Small intestine (tissue), 7 donors: ENCODE results near the gene SRXN1. TPM values are rescaled to one million over a fixed set of nuclear protein-coding genes. Genes with fewer than 3 reads are reported as not detected.
"Not testable (repeated sequence)": the region's sequence is repeated elsewhere in the genome, so short reads cannot be mapped to it uniquely, and the experiment has no call there.

Experiments used
- DNase-seq, 2 donors: peaks; one replicate each; pipeline versions ENCODE4 v3.0.0 to v3.0.0-alpha.2; 2013
- FAIRE-seq: peaks from 2 replicates; lab custom pipeline; 2012; peaks lifted over from hg19 to GRCh38; lab: Jason Lieb, UNC
- H3K27ac ChIP-seq, 3 donors: one replicate each; pipeline ENCODE4 v1.5.1; 2013; ENCODE audit warnings: low read length in 2 of 3, mild to moderate bottlenecking in 2 of 3, control low read depth in 1 of 3, inconsistent platforms in 1 of 3, low read depth in 1 of 3, moderate library complexity in 1 of 3
- H3K27me3 ChIP-seq, 3 donors: one replicate each; pipeline ENCODE4 v1.6.1; 2013; ENCODE audit warnings: low read length in 3 of 3, inconsistent platforms in 1 of 3; ENCODE audit not compliant: control insufficient read depth in 3 of 3, insufficient read depth in 3 of 3
- H3K36me3 ChIP-seq, 3 donors: one replicate each; pipeline ENCODE4 v1.6.1; 2013; ENCODE audit warnings: low read length in 3 of 3, inconsistent platforms in 1 of 3, low read depth in 1 of 3, mild to moderate bottlenecking in 1 of 3, moderate library complexity in 1 of 3; ENCODE audit not compliant: control insufficient read depth in 3 of 3, insufficient read depth in 2 of 3
- H3K4me1 ChIP-seq, 3 donors: one replicate each; pipeline ENCODE4 v1.6.1; 2013; ENCODE audit warnings: low read length in 2 of 3, inconsistent platforms in 1 of 3, low read depth in 1 of 3, mild to moderate bottlenecking in 1 of 3, moderate library complexity in 1 of 3; ENCODE audit not compliant: control insufficient read depth in 3 of 3, insufficient read depth in 2 of 3
- H3K4me3 ChIP-seq, 3 donors: one replicate each; pipeline ENCODE4 v1.5.1; 2013; ENCODE audit warnings: low read length in 3 of 3, control low read depth in 1 of 3, inconsistent platforms in 1 of 3, low read depth in 1 of 3, mild to moderate bottlenecking in 1 of 3, moderate library complexity in 1 of 3
- H3K9me3 ChIP-seq, 2 donors: one replicate each; pipeline ENCODE4 v1.6.1; 2013; ENCODE audit warnings: low read depth in 1 of 2, low read length in 1 of 2; ENCODE audit not compliant: control insufficient read depth in 2 of 2, insufficient read depth in 1 of 2
- WGBS, 3 donors: extraction: QIAGEN DNeasy Blood & Tissue Kit; methylation state at CpG; one replicate each; pipeline ENCODE4 v1.1.7; 2013; 5-methylcytosine and 5-hydroxymethylcytosine counted together
- polyA plus RNA-seq, 4 donors: library from polyadenylated mRNA; stranded (reverse) in 3 of 4; unstranded in 1 of 4; fragments of 200-250 nt in 3 of 4; fragments of 120-200 nt in 1 of 4; gene quantifications; one replicate each; pipeline versions ENCODE4 v1.2.1 to v1.2.3, GENCODE V29; 2013
- donor health status: healthy with polysubstance abuse.
- donor health status: control.
- donor health status: control.
- donor health status: Bipolar disorder and iron deficiency.
- donor health status: healthy.

Gene SRXN1
- polyA plus RNA-seq, 4 donors, result 9.5 to 33.2 (median 30.9) TPM

- H3K27me3 ChIP-seq, result peaks cover 0 to 3% (median 0%) of the 10 kb centered on the region in 3 donors
- FAIRE-seq (no peak), DNase-seq (no peak)
- peaks cover 10 to 32% (median 16%) of the 10 kb centered on the region in 3 donors for H3K36me3 ChIP-seq
- peaks cover 0 to 10% (median 1%) of the 10 kb centered on the region in 3 donors for H3K4me1 ChIP-seq
- WGBS, 3 donors, result 91 to 95% (median 92%) methylated on average over 2 of the region's 2 CpGs
- H3K4me3 ChIP-seq, result no peak overlapping the region
- no peaks in the 10 kb centered on the region for H3K9me3 ChIP-seq
- H3K27ac ChIP-seq, result no peak overlapping the region
Observed at GRCh38 chr20:647479-648019, 5.5 kb downstream of the SRXN1 start.

DNA sequence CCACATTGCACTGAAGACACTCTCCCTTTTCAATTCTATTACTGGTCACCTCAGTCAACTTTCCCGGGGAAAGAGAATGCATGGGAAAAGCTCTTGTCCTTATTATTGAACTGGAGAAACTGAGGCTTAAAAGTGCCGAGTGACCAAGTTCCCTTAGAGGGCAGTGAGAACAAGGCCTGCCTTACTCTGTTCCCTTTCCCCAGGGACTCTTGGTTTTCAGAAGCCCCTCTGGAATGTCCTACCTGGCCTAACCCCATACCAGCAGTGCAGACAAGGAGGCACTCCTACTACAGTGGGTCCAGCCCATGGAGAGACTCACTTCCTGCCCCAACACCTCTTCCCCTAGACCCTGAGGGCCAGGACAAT lies 6.1 kb downstream of the SRXN1 start:
- Histone ChIP-seq H3K9me3 (no peaks in the 10 kb centered on the region), H3K4me1 (peaks cover 0 to 3% (median 3%) of the 10 kb centered on the region in 3 donors), H3K27ac (no peak overlapping the region), H3K4me3 (no peak overlapping the region), H3K27me3 (peaks cover 0 to 3% (median 0%) of the 10 kb centered on the region in 3 donors), H3K36me3 (peaks cover 10 to 32% (median 16%) of the 10 kb centered on the region in 3 donors)
- WGBS, 3 donors, result 91 to 97% (median 93%) methylated on average over 2 of the region's 2 CpGs
- DNase-seq (no peak), FAIRE-seq (no peak)

DNA sequence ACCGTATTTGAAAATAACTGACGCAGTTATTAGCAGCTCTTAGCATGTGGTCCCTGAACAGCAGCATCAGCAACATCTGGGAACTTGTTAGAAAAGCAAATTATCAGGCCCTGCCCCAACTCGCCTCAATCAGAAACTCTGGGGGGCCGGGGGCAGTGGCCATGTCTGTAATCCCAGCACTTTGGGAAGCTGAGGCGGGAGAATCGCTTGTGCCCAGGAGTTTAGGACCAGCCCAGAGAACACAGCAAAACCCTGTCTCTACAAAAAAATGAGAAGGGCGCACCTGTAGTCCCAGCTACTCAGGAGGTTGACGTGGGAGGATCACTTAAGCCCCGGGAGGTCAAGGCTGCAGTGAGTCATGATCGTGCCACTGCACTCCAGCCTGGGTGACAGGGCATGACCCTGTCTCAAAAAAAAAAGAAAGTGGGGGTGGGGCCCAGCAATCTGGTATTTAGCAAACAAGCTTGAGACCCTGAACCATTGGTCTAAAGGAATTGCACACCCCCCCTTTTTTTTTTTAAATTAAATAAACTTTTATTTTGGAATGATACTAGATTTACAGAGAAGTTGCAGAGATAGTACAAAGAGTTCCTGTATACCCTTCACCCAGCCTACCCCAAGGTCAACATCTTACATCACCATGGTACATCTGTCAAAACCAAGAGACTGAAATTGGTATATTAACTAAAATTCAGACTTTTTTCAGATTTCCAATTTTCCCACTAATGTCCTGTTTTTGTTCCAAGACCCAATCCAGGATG lies 6.7 kb downstream of the SRXN1 start:
- Histone ChIP-seq H3K4me1 (peaks cover 0 to 3% (median 0%) of the 10 kb centered on the region in 3 donors), H3K9me3 (no peaks in the 10 kb centered on the region), H3K27me3 (peaks cover 0 to 3% (median 0%) of the 10 kb centered on the region in 3 donors), H3K36me3 (peaks cover 10 to 32% (median 16%) of the 10 kb centered on the region in 3 donors), H3K4me3 (no peak overlapping the region), H3K27ac (no peak overlapping the region)
- FAIRE-seq (no peak), DNase-seq (no peak)
- 78 to 87% (median 82%) methylated on average over 10 of the region's 10 CpGs for WGBS, 3 donors

DNA sequence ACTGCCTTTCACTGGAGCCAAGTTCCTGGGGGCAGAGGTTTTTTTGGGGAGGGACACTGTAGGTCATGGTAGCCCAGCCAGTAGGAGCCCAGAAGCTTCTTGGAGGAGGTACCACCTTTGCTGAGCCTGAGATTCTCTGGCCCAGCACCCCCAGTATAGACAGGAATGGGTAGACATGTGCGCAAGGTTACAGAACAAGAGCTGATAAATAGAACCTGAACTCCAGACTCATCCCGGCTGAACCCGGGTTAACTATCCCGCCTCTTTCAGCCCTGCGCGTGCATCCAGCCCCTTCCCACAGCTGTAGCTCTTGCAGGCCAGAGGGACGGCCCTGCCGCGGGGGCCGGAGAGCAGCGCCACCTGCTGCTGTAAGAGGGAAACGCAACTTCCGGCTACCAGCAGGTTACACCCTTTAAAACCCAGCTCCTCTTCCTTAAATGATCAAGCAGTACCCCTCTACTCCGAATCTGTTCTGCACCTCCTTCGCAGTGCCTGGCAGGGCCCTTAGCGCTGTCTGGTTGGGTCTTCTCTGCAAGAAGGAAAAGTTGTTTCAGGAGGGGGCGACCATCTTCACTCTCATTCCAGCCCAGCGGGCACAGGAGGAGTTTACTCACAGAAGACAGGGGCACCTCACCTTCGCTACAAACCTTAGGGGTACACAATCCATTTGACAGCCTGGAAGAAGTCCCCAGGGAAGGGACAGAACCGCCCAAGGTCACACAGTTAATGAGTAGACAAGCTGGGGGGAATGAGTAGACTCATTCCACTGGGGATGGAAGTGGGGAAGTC lies 7.5 kb downstream of the SRXN1 start:
- WGBS, 3 donors, result 15 to 18% (median 17%) methylated on average over 20 of the region's 20 CpGs
- no peak for FAIRE-seq

DNA sequence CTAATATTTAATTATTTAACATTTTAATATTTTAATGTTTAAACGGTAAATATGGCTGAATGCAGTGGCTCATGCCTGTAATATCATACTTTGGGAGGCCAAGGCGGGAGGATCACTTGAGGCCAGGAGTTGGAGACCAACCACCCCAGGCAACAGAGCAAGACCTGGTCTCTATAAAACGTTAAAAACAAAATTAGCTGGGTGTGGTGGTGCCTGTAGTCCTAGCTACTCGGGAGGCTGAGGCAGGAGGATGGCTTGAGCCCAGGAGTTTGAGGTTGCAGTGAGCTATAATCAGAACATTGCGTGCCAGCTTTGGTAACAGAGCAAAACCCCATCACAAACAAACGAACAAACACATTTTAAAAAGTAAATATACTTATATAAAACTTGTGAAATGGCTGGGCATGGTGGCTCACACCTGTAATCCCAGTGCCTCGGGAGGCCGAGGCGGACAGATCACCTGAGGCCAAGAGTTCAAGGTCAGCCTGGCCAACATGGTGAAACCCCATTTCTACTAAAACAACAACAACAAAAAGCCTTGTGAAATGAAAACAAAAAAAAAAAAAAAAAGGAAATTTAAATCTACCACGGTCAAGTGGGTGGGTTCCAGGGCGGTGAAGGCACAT lies 8.2 kb downstream of the SRXN1 start:
- Histone ChIP-seq H3K27ac (no peak overlapping the region), H3K4me1 (peaks cover 0 to 3% (median 0%) of the 10 kb centered on the region in 3 donors), H3K9me3 (no peaks in the 10 kb centered on the region), H3K27me3 (peaks cover 0 to 3% (median 3%) of the 10 kb centered on the region in 3 donors), H3K36me3 (peaks cover 10 to 22% (median 16%) of the 10 kb centered on the region in 3 donors), H3K4me3 (no peak overlapping the region)
- WGBS, 3 donors, result 81 to 85% (median 84%) methylated on average over 11 of the region's 11 CpGs
- no peak for DNase-seq
- no peak for FAIRE-seq

More for the DNA sequence above, 7.5 kb downstream of the SRXN1 start:
- H3K4me3 ChIP-seq, result no peak overlapping the region
- H3K27me3 ChIP-seq, result peaks cover 0 to 3% (median 3%) of the 10 kb centered on the region in 3 donors
- no peak overlapping the region for H3K27ac ChIP-seq
- peaks cover 0 to 3% (median 0%) of the 10 kb centered on the region in 3 donors for H3K4me1 ChIP-seq
- H3K36me3 ChIP-seq, result peaks cover 10 to 30% (median 16%) of the 10 kb centered on the region in 3 donors
- DNase-seq, result peak; percentile 51 to 85
- no peaks in the 10 kb centered on the region for H3K9me3 ChIP-seq

GRCh38 chr20:642398-643174 lies 10.4 kb downstream of the SRXN1 start:
- H3K36me3 ChIP-seq, result peaks cover 0 to 6% (median 5%) of the 10 kb centered on the region in 3 donors
- H3K27me3 ChIP-seq, result peaks cover 0 to 6% (median 3%) of the 10 kb centered on the region in 3 donors
- peak in 1 of 2 donors; percentile 34 for DNase-seq
- no peak overlapping the region for H3K27ac ChIP-seq
- no peak for FAIRE-seq
- H3K4me1 ChIP-seq, result peaks cover 0 to 3% (median 0%) of the 10 kb centered on the region in 3 donors
- H3K4me3 ChIP-seq, result peak overlapping the region in 1 of 3 donors; percentile 17
- H3K9me3 ChIP-seq, result no peaks in the 10 kb centered on the region
- WGBS, 3 donors, result 7 to 16% (median 11%) methylated on average over 27 to 57 of the region's 57 CpGs

GRCh38 chr20:642013-642397 lies 11.0 kb downstream of the SRXN1 start:
- H3K27ac ChIP-seq, H3K4me3 ChIP-seq, H3K4me1 ChIP-seq, H3K9me3 ChIP-seq, DNase-seq, H3K36me3 ChIP-seq, H3K27me3 ChIP-seq, FAIRE-seq: not testable (repeated sequence)
- 7 to 42% (median 41%) methylated on average over 2 to 4 of the region's 13 CpGs for WGBS, 3 donors
